ENCODE measurements around the gene GVQW3. TPM values are rescaled to one million over a fixed set of nuclear protein-coding genes. Genes with fewer than 3 reads are reported as not detected.

The GVQW3 gene
- total and polyA plus RNA-seq, 2 donors (not counting 1 experiment from before 2014, with no cell fraction given), result 3.5 to 8.2 TPM

- H3K79me2 ChIP-seq (ENCODE audit: control insufficient read depth, insufficient read depth, low read length), result peaks cover 7% of the 10 kb centered on the region
- ChIA-PET POLR2A (no interaction called here), CTCF (no interaction called here)
- DNase-seq (no peak), ATAC-seq (ENCODE audit: low read depth) (no peak)
- no peaks in the 10 kb centered on the region for H3K9me3 ChIP-seq (ENCODE audit: control extremely low read depth in 1 of 3, control insufficient read depth in 2 of 3, insufficient read depth in 1 of 3, low read length in 2 of 3)
- no peak overlapping the region for H2AFZ ChIP-seq (ENCODE audit: insufficient read depth, low read depth, low read length, poor library complexity, severe bottlenecking)
- intact Hi-C loops (cut with micrococcal nuclease), result no loop called here
- H3K27me3 ChIP-seq (replicated peaks in 1 of 4; ENCODE audit: control extremely low read depth in 1 of 4, control insufficient read depth in 3 of 4, insufficient read depth in 4 of 4, low read length in 3 of 4), result no peaks in the 10 kb centered on the region
- Mint-ChIP-seq H3K9me3 (ENCODE audit: insufficient read depth) (no peaks in the 10 kb centered on the region), H3K4me1 (peaks cover 10% of the 10 kb centered on the region), H3K4me3 (no peak overlapping the region), H3K27ac (no peak overlapping the region), H3K27me3 (no peaks in the 10 kb centered on the region)
- TF ChIP-seq CTCF (IDR thresholded peaks at IDR 0.05) (no peak), EZH2 (IDR thresholded peaks at IDR 0.05; ENCODE audit: borderline replicate concordance, insufficient read depth, low read depth, low read length, poor library complexity, severe bottlenecking) (no peak)
- H3K4me2 ChIP-seq (replicated peaks; ENCODE audit: low read depth, low read length, poor library complexity, severe bottlenecking), result no peak overlapping the region
- H3K36me3 ChIP-seq (replicated peaks in 1 of 2; ENCODE audit: control extremely low read depth in 1 of 2, control insufficient read depth in 1 of 2, extremely low read depth in 1 of 2, insufficient read depth in 2 of 2, low read length in 1 of 2), result peaks cover 1 to 23% of the 10 kb centered on the region in 2 experiments
- H3K4me3 ChIP-seq (ENCODE audit: control extremely low read depth in 1 of 5, extremely low read depth in 1 of 5, insufficient read depth in 1 of 5, low read depth in 2 of 5, low read length in 4 of 5), result no peak overlapping the region
- peaks cover 4 to 5% of the 10 kb centered on the region in 2 donors for H3K4me1 ChIP-seq (ENCODE audit: control insufficient read depth in 2 of 2, insufficient read depth in 2 of 2, low read length in 2 of 2)
- H3K9ac ChIP-seq (ENCODE audit: low read length), result no peak overlapping the region
- no peak overlapping the region for H3K27ac ChIP-seq (ENCODE audit: low read length in 2 of 2)
- WGBS (ENCODE audit: insufficient coverage), result no CpG with 5 or more reads among the region's 2 CpGs
- peaks cover 2% of the 10 kb centered on the region for H4K20me1 ChIP-seq (ENCODE audit: control insufficient read depth, insufficient read depth, low read length, poor library complexity, severe bottlenecking)
Observed at GRCh38 chr11:76361776-76362175, 19.3 kb upstream of the GVQW3 start.

- TF ChIP-seq CTCF (IDR thresholded peaks at IDR 0.05) (no peak), EZH2 (IDR thresholded peaks at IDR 0.05; ENCODE audit: borderline replicate concordance, insufficient read depth, low read depth, low read length, poor library complexity, severe bottlenecking) (no peak)
- H4K20me1 ChIP-seq (ENCODE audit: control insufficient read depth, insufficient read depth, low read length, poor library complexity, severe bottlenecking), result peaks cover 12% of the 10 kb centered on the region
Observed at GRCh38 chr11:76362716-76363115, 18.4 kb upstream of the GVQW3 start.

More at GRCh38 chr11:76362716-76363115, 18.4 kb upstream of the GVQW3 start:
- Histone ChIP-seq H3K4me3 (ENCODE audit: control extremely low read depth in 1 of 5, extremely low read depth in 1 of 5, insufficient read depth in 1 of 5, low read depth in 2 of 5, low read length in 4 of 5) (no peak overlapping the region), H3K4me2 (replicated peaks; ENCODE audit: low read depth, low read length, poor library complexity, severe bottlenecking) (no peak overlapping the region), H3K27me3 (replicated peaks in 1 of 4; ENCODE audit: control extremely low read depth in 1 of 4, control insufficient read depth in 3 of 4, insufficient read depth in 4 of 4, low read length in 3 of 4) (no peaks in the 10 kb centered on the region), H2AFZ (ENCODE audit: insufficient read depth, low read depth, low read length, poor library complexity, severe bottlenecking) (no peak overlapping the region), H3K4me1 (ENCODE audit: control insufficient read depth in 2 of 2, insufficient read depth in 2 of 2, low read length in 2 of 2) (peaks cover 4 to 5% of the 10 kb centered on the region in 2 donors), H3K79me2 (ENCODE audit: control insufficient read depth, insufficient read depth, low read length) (peaks cover 15% of the 10 kb centered on the region), H3K27ac (ENCODE audit: low read length in 2 of 2) (no peak overlapping the region), H3K9ac (ENCODE audit: low read length) (no peak overlapping the region), H3K9me3 (ENCODE audit: control extremely low read depth in 1 of 3, control insufficient read depth in 2 of 3, insufficient read depth in 1 of 3, low read length in 2 of 3) (no peaks in the 10 kb centered on the region), H3K36me3 (replicated peaks in 1 of 2; ENCODE audit: control extremely low read depth in 1 of 2, control insufficient read depth in 1 of 2, extremely low read depth in 1 of 2, insufficient read depth in 2 of 2, low read length in 1 of 2) (peaks cover 1 to 19% of the 10 kb centered on the region in 2 experiments)
- intact Hi-C loops (cut with micrococcal nuclease), result no loop called here
- WGBS (ENCODE audit: insufficient coverage), result 100% methylated on average over 3 of the region's 7 CpGs
- ChIA-PET POLR2A (no interaction called here), CTCF (no interaction called here)
- H3K9me3 Mint-ChIP-seq (ENCODE audit: insufficient read depth), result no peaks in the 10 kb centered on the region
- H3K4me3 Mint-ChIP-seq, result no peak overlapping the region
- no peak for ATAC-seq (ENCODE audit: low read depth)
- no peaks in the 10 kb centered on the region for H3K27me3 Mint-ChIP-seq
- DNase-seq, result no peak
- no peak overlapping the region for H3K27ac Mint-ChIP-seq
- H3K4me1 Mint-ChIP-seq, result peaks cover 12% of the 10 kb centered on the region

All from B cell (primary cell).